Osteoblast (primary cell): ENCODE measurements around the gene INPP4B. TPM values are rescaled to one million over a fixed set of nuclear protein-coding genes. Genes with fewer than 3 reads are reported as not detected.
A peak's percentile ranks its signal among the peaks of the same experiment; 100 is the strongest.

Experiments
- DNase-seq: peaks from one replicate; pipeline ENCODE4 v3.0.0; 2011; ENCODE audit warnings: low spot score, mixed read lengths; ENCODE audit not compliant: insufficient read length; ENCODE audit errors: missing footprints
- H2AFZ ChIP-seq: 2 replicates; pipeline ENCODE4 v1.6.0; 2011; ENCODE audit warnings: mild to moderate bottlenecking, low read length
- H3K27ac ChIP-seq: 2 replicates; pipeline ENCODE4 v1.5.1; 2011; ENCODE audit warnings: mild to moderate bottlenecking, low read depth, low read length, moderate library complexity
- H3K27me3 ChIP-seq: 2 replicates; pipeline ENCODE4 v1.6.0; 2012; ENCODE audit warnings: mild to moderate bottlenecking, control low read depth, inconsistent platforms, low read length, moderate library complexity; ENCODE audit not compliant: insufficient read depth
- H3K36me3 ChIP-seq: 2 replicates; pipeline ENCODE4 v1.5.1; 2011; ENCODE audit warnings: mild to moderate bottlenecking, low read length, control low read depth, moderate library complexity; ENCODE audit not compliant: insufficient read depth
- H3K4me1 ChIP-seq: 2 replicates; pipeline ENCODE4 v1.5.1; 2011; ENCODE audit warnings: mild to moderate bottlenecking, low read length, control low read depth, moderate library complexity; ENCODE audit not compliant: insufficient read depth
- H3K4me2 ChIP-seq: 2 replicates; pipeline ENCODE4 v1.6.0; 2011; ENCODE audit warnings: mild to moderate bottlenecking, low read length; ENCODE audit not compliant: insufficient read depth
- H3K4me3 ChIP-seq: fragments of 200-600 bp; sonication (generic); 3 replicates; pipeline ENCODE4 v1.5.1; 2012; ENCODE audit warnings: mild to moderate bottlenecking, low read length, inconsistent platforms; ENCODE audit not compliant: insufficient read depth
- H3K79me2 ChIP-seq: 2 replicates; pipeline ENCODE4 v1.6.0; 2012; ENCODE audit warnings: mild to moderate bottlenecking, low read length, control low read depth, inconsistent platforms; ENCODE audit not compliant: insufficient read depth
- H3K9me3 ChIP-seq: 2 replicates; pipeline ENCODE4 v1.5.1; 2011; ENCODE audit warnings: low read depth, low read length, control low read depth
- H4K20me1 ChIP-seq: 2 replicates; pipeline ENCODE4 v1.6.0; 2012; ENCODE audit warnings: mild to moderate bottlenecking, low read length, control low read depth; ENCODE audit not compliant: insufficient read depth
- CTCF ChIP-seq: IDR thresholded peaks from 2 replicates; pipeline ENCODE4 v1.5.1; 2011; ENCODE audit warnings: mild to moderate bottlenecking, low read depth, low read length, moderate library complexity; ENCODE audit errors: extremely low read depth
- total RNA-seq: library from RNA; depleted of rRNA; stranded (reverse); fragments of >200 nt; gene quantifications from 2 replicates; pipeline ENCODE4 v1.2.3, GENCODE V29; 2012

The INPP4B gene
- total RNA-seq, 1 donor, result 11.6 TPM

- DNase-seq, result no peak
- no peak for TF ChIP-seq CTCF
- H3K4me2 ChIP-seq, result no peak overlapping the region
Observed at GRCh38 chr4:142128529-142128928, 717.6 kb downstream of the INPP4B start.

GRCh38 chr4:142126890-142127497 lies 719.1 kb downstream of the INPP4B start:
- no peaks in the 10 kb centered on the region for H3K9me3 ChIP-seq
- no peak overlapping the region for H2AFZ ChIP-seq
- no peaks in the 10 kb centered on the region for H3K36me3 ChIP-seq
- H3K27me3 ChIP-seq, result no peaks in the 10 kb centered on the region
- H3K4me2 ChIP-seq, result no peak overlapping the region
- no peaks in the 10 kb centered on the region for H3K79me2 ChIP-seq
- peak; percentile 79 for TF ChIP-seq CTCF
- DNase-seq, result no peak
- H3K27ac ChIP-seq, result no peak overlapping the region
- H3K4me1 ChIP-seq, result peaks cover 3% of the 10 kb centered on the region
- no peaks in the 10 kb centered on the region for H4K20me1 ChIP-seq
- H3K4me3 ChIP-seq, result no peak overlapping the region

More at GRCh38 chr4:142128529-142128928, 717.6 kb downstream of the INPP4B start:
- H3K27ac ChIP-seq, result peak overlapping the region; percentile 13
- no peaks in the 10 kb centered on the region for H3K9me3 ChIP-seq
- no peaks in the 10 kb centered on the region for H3K79me2 ChIP-seq
- no peaks in the 10 kb centered on the region for H3K36me3 ChIP-seq
- H3K4me1 ChIP-seq, result no peaks in the 10 kb centered on the region
- H4K20me1 ChIP-seq, result no peaks in the 10 kb centered on the region
- H3K27me3 ChIP-seq, result no peaks in the 10 kb centered on the region
- H2AFZ ChIP-seq, result peak overlapping the region; percentile 21
- H3K4me3 ChIP-seq, result no peak overlapping the region

- H3K27me3 ChIP-seq, result no peaks in the 10 kb centered on the region
- no peak overlapping the region for H3K4me2 ChIP-seq
- TF ChIP-seq CTCF, result no peak
- no peaks in the 10 kb centered on the region for H4K20me1 ChIP-seq
- H3K36me3 ChIP-seq, result no peaks in the 10 kb centered on the region
- no peak overlapping the region for H3K4me3 ChIP-seq
- no peak overlapping the region for H2AFZ ChIP-seq
- H3K4me1 ChIP-seq, result peaks cover 3% of the 10 kb centered on the region
- H3K9me3 ChIP-seq, result no peaks in the 10 kb centered on the region
- no peaks in the 10 kb centered on the region for H3K79me2 ChIP-seq
- no peak overlapping the region for H3K27ac ChIP-seq
- DNase-seq, result no peak
Observed at GRCh38 chr4:142124874-142125273, 721.2 kb downstream of the INPP4B start.

- peak overlapping the region; percentile 32 for H2AFZ ChIP-seq
- no peak for TF ChIP-seq CTCF
- peaks cover 3% of the 10 kb centered on the region for H3K4me1 ChIP-seq
- no peaks in the 10 kb centered on the region for H4K20me1 ChIP-seq
- no peak for DNase-seq
- H3K9me3 ChIP-seq, result no peaks in the 10 kb centered on the region
- H3K27ac ChIP-seq, result no peak overlapping the region
- no peaks in the 10 kb centered on the region for H3K36me3 ChIP-seq
- H3K79me2 ChIP-seq, result no peaks in the 10 kb centered on the region
- H3K27me3 ChIP-seq, result no peaks in the 10 kb centered on the region
- H3K4me2 ChIP-seq, result no peak overlapping the region
- H3K4me3 ChIP-seq, result no peak overlapping the region
Observed at GRCh38 chr4:142121448-142122350, 724.4 kb downstream of the INPP4B start.
